DND-41 (cell line): ENCODE results near the gene SAMD10.

Experiments used
- CTCF ChIP-seq: IDR thresholded peaks from 2 replicates; pipeline ENCODE4 v1.5.1; 2012; ENCODE audit warnings: borderline replicate concordance, low read length, moderate library complexity, mild to moderate bottlenecking; ENCODE audit not compliant: poor library complexity, severe bottlenecking; ENCODE audit errors: extremely low read depth
- EZH2 ChIP-seq: IDR thresholded peaks from 3 replicates; pipeline ENCODE4 v1.6.1; 2012; ENCODE audit warnings: borderline replicate concordance, low read depth, mild to moderate bottlenecking, moderate library complexity, low read length, inconsistent platforms; ENCODE audit not compliant: severe bottlenecking

- TF ChIP-seq CTCF: no peak
- no peak for TF ChIP-seq EZH2
These were observed 28.6 kb downstream of the SAMD10 start for GRCh38 chr20:63950701-63951397.
